Measurements from ENCODE around the gene RNF150.

- TF ChIP-seq, protein P1, sequence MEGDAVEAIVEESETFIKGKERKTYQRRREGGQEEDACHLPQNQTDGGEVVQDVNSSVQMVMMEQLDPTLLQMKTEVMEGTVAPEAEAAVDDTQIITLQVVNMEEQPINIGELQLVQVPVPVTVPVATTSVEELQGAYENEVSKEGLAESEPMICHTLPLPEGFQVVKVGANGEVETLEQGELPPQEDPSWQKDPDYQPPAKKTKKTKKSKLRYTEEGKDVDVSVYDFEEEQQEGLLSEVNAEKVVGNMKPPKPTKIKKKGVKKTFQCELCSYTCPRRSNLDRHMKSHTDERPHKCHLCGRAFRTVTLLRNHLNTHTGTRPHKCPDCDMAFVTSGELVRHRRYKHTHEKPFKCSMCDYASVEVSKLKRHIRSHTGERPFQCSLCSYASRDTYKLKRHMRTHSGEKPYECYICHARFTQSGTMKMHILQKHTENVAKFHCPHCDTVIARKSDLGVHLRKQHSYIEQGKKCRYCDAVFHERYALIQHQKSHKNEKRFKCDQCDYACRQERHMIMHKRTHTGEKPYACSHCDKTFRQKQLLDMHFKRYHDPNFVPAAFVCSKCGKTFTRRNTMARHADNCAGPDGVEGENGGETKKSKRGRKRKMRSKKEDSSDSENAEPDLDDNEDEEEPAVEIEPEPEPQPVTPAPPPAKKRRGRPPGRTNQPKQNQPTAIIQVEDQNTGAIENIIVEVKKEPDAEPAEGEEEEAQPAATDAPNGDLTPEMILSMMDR (IDR thresholded peaks at IDR 0.05 in 4 of 5, conservative IDR thresholded peaks at IDR 0.05 in 1 of 5): no peak
- no peak for TF ChIP-seq POLR2A (IDR thresholded peaks at IDR 0.05)
Observed at GRCh38 chr4:140888054-140888453, 245.2 kb downstream of the RNF150 start.
